Measurements from ENCODE around the gene MLXIP.

The MLXIP gene

DNA sequence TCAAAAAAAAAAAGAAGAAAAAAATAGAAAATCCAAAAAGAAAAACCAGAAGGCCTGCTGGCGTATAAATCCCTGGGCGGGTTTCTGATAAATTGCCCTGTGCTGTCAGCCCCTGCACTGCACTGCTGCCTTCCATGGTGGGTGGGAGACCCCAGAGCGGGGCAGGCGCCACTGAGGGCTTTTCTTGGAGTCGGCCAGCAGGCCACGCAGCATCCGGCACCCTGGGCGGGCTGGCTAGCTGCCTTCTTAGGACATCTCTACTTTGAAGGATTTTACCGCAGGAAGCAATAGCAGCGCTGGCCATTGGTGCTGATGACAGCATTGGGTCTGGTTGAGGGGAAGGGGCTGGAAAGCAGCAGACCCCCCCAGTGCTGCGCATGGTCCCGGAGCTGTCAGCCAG is 66.3 kb downstream of the MLXIP start:
- H3K4me2 ChIP-seq (ENCODE audit: low read depth, low read length, poor library complexity, severe bottlenecking): no peak overlapping the region
- H3K9me3 ChIP-seq (ENCODE audit: insufficient read depth, low read length): no peaks in the 10 kb centered on the region
- H3K9me2 ChIP-seq (replicated peaks; ENCODE audit: insufficient read depth, low read length): no peaks in the 10 kb centered on the region
- no peak for TF ChIP-seq EZH2phosphoT487 (conservative IDR thresholded peaks at IDR 0.05; ENCODE audit: low read length)
- TF ChIP-seq, protein P1, sequence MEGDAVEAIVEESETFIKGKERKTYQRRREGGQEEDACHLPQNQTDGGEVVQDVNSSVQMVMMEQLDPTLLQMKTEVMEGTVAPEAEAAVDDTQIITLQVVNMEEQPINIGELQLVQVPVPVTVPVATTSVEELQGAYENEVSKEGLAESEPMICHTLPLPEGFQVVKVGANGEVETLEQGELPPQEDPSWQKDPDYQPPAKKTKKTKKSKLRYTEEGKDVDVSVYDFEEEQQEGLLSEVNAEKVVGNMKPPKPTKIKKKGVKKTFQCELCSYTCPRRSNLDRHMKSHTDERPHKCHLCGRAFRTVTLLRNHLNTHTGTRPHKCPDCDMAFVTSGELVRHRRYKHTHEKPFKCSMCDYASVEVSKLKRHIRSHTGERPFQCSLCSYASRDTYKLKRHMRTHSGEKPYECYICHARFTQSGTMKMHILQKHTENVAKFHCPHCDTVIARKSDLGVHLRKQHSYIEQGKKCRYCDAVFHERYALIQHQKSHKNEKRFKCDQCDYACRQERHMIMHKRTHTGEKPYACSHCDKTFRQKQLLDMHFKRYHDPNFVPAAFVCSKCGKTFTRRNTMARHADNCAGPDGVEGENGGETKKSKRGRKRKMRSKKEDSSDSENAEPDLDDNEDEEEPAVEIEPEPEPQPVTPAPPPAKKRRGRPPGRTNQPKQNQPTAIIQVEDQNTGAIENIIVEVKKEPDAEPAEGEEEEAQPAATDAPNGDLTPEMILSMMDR (IDR thresholded peaks at IDR 0.05; ENCODE audit: insufficient read depth, low read length, poor library complexity, severe bottlenecking): no peak
- H3K27me3 ChIP-seq (ENCODE audit: low read length): no peaks in the 10 kb centered on the region
- no peak overlapping the region for H3K4me3 ChIP-seq (ENCODE audit: insufficient read depth, low read length, poor library complexity, severe bottlenecking)
- no peaks in the 10 kb centered on the region for H3K36me3 ChIP-seq (ENCODE audit: low read length)
- no peaks in the 10 kb centered on the region for H4K20me1 ChIP-seq (ENCODE audit: low read depth, low read length)
- H2AFZ ChIP-seq (ENCODE audit: low read depth, low read length, severe bottlenecking): no peak overlapping the region
- H3K79me2 ChIP-seq (ENCODE audit: insufficient read depth, low read length): no peaks in the 10 kb centered on the region
- no peak overlapping the region for H3K27ac ChIP-seq (ENCODE audit: low read depth, low read length)
- no peak overlapping the region for H3K9ac ChIP-seq (ENCODE audit: low read length)
- no peaks in the 10 kb centered on the region for H3F3A ChIP-seq (ENCODE audit: insufficient read depth)

DNA sequence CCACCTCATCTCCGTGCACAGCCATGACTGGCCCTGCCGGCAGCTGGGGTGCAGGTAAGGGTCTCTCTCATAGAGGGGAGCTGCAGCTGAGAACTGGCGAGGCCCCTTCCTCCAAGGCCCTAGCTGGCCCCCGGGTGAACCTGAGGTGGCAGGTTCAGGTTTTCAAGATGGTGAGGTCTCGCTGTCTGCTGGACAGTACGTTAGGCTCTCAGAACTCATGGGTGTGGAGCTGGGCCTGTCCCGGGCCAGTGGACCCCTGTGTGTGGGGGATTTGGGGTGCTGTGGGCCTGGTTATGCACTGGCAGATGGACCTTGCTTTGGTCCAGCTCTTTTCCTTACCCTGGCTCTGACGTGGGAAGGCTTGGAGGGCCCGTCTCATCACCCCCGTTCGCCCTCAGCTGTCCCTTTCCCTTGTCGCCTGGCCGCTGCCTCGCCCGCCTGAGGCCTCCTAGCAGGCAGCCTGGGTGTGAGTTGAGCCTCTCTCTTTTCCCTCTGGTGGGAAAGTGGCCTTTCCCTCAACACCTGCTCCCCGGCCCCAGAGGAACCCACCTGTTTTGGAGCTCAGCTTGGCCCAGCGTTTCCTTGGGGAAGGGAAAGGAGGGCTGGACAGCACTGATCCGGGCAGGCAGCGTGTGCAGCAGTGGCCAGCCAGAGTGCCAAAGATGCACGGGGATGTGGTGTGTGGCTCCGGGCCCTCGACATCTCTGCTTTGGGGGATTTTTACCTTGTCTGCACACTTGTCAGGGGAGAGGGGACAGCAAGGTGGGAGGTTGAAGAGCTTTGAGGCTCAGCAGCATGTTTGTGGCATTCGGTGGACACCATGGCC is 67.2 kb downstream of the MLXIP start:
- no peaks in the 10 kb centered on the region for H4K20me1 ChIP-seq (ENCODE audit: low read depth, low read length)
- no peak for TF ChIP-seq EZH2phosphoT487 (conservative IDR thresholded peaks at IDR 0.05; ENCODE audit: low read length)
- TF ChIP-seq, protein P1 (IDR thresholded peaks at IDR 0.05; ENCODE audit: insufficient read depth, low read length, poor library complexity, severe bottlenecking): no peak
- H3K9me3 ChIP-seq (ENCODE audit: insufficient read depth, low read length): no peaks in the 10 kb centered on the region
- H3K27me3 ChIP-seq (ENCODE audit: low read length): no peaks in the 10 kb centered on the region
- no peaks in the 10 kb centered on the region for H3F3A ChIP-seq (ENCODE audit: insufficient read depth)
- H3K4me3 ChIP-seq (ENCODE audit: insufficient read depth, low read length, poor library complexity, severe bottlenecking): no peak overlapping the region
- no peaks in the 10 kb centered on the region for H3K9me2 ChIP-seq (replicated peaks; ENCODE audit: insufficient read depth, low read length)
- H3K27ac ChIP-seq (ENCODE audit: low read depth, low read length): no peak overlapping the region
- H3K9ac ChIP-seq (ENCODE audit: low read length): no peak overlapping the region
- no peaks in the 10 kb centered on the region for H3K79me2 ChIP-seq (ENCODE audit: insufficient read depth, low read length)
- H3K4me2 ChIP-seq (ENCODE audit: low read depth, low read length, poor library complexity, severe bottlenecking): no peak overlapping the region
- H2AFZ ChIP-seq (ENCODE audit: low read depth, low read length, severe bottlenecking): no peak overlapping the region
- H3K36me3 ChIP-seq (ENCODE audit: low read length): no peaks in the 10 kb centered on the region

DNA sequence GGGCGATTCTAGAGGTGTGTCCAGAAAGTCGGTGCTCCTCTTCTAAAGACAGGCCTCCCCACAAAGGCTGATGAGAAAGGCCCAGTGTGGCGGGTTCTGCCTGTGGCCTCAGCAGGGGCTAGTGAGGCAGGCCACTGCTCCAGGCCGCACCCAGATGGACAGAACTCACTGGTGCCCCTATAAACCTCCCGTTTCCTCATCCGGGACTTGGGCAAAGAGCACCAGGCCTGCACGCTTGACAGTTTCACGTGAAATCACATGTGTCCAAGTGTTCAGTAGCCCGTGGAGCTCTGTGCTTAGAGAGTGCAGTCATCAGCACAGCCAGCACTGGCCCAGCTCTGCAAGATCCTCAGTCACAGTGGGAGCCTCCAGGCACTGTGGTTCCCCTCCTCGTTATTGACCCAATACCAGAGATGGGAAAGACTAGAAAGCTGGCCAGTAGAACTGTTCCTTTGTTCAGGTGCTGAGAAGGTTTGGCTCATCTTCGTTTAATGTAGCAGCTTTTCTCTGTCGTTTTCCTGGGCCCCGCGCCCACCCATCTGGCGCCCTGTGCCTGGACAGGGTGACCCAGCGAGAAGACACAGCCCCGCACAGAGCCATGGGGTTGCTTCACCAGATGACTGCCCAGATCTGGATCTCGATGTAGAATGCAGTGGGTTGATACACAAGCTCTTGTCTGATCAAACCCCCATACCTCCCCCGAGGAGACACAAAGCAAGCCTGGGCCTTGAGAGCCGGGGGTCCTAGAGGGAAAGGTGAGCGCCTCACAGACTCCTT is 69.1 kb downstream of the MLXIP start:
- Histone ChIP-seq H3K79me2 (ENCODE audit: insufficient read depth, low read length) (no peaks in the 10 kb centered on the region), H4K20me1 (ENCODE audit: low read depth, low read length) (no peaks in the 10 kb centered on the region), H3K9me3 (ENCODE audit: insufficient read depth, low read length) (no peaks in the 10 kb centered on the region), H3F3A (ENCODE audit: insufficient read depth) (no peaks in the 10 kb centered on the region), H3K9ac (ENCODE audit: low read length) (no peak overlapping the region), H3K36me3 (ENCODE audit: low read length) (no peaks in the 10 kb centered on the region), H2AFZ (ENCODE audit: low read depth, low read length, severe bottlenecking) (no peak overlapping the region), H3K27me3 (ENCODE audit: low read length) (no peaks in the 10 kb centered on the region), H3K9me2 (replicated peaks; ENCODE audit: insufficient read depth, low read length) (no peaks in the 10 kb centered on the region), H3K4me2 (ENCODE audit: low read depth, low read length, poor library complexity, severe bottlenecking) (no peak overlapping the region), H3K27ac (ENCODE audit: low read depth, low read length) (no peak overlapping the region), H3K4me3 (ENCODE audit: insufficient read depth, low read length, poor library complexity, severe bottlenecking) (no peak overlapping the region)
- TF ChIP-seq, protein P1 (IDR thresholded peaks at IDR 0.05; ENCODE audit: insufficient read depth, low read length, poor library complexity, severe bottlenecking): no peak
- TF ChIP-seq EZH2phosphoT487 (conservative IDR thresholded peaks at IDR 0.05; ENCODE audit: low read length): no peak
